Mammary epithelial cell (primary cell): ENCODE results near the gene SHLD1.

Source experiments
- EZH2 ChIP-seq: IDR thresholded peaks from 2 replicates; pipeline ENCODE4 v1.6.1; 2012; ENCODE audit warnings: low read length, inconsistent platforms, borderline replicate concordance
- TF ChIP-seq, protein P1 (sequence below), 2 donors: IDR thresholded peaks in 1 of 2; conservative IDR thresholded peaks in 1 of 2; 2 replicates each; pipeline ENCODE4 v1.5.1; 2011 to 2012; ENCODE audit warnings: inconsistent platforms in 2 of 2, low read length in 2 of 2, mild to moderate bottlenecking in 2 of 2, control low read depth in 1 of 2, low read depth in 1 of 2; ENCODE audit not compliant: insufficient read depth in 1 of 2; ENCODE audit errors: extremely low read depth in 1 of 2

GRCh38 chr20:5855939-5856338 lies 105.7 kb downstream of the SHLD1 start:
- TF ChIP-seq, protein P1, sequence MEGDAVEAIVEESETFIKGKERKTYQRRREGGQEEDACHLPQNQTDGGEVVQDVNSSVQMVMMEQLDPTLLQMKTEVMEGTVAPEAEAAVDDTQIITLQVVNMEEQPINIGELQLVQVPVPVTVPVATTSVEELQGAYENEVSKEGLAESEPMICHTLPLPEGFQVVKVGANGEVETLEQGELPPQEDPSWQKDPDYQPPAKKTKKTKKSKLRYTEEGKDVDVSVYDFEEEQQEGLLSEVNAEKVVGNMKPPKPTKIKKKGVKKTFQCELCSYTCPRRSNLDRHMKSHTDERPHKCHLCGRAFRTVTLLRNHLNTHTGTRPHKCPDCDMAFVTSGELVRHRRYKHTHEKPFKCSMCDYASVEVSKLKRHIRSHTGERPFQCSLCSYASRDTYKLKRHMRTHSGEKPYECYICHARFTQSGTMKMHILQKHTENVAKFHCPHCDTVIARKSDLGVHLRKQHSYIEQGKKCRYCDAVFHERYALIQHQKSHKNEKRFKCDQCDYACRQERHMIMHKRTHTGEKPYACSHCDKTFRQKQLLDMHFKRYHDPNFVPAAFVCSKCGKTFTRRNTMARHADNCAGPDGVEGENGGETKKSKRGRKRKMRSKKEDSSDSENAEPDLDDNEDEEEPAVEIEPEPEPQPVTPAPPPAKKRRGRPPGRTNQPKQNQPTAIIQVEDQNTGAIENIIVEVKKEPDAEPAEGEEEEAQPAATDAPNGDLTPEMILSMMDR (conservative IDR thresholded peaks at IDR 0.05 in 1 of 2, IDR thresholded peaks at IDR 0.05 in 1 of 2; ENCODE audit: extremely low read depth in 1 of 2, insufficient read depth in 1 of 2, low read depth in 1 of 2, low read length in 2 of 2), result no peak
- no peak for TF ChIP-seq EZH2
